Epithelial cell of prostate (primary cell): ENCODE results near the gene EFNA1.

Experiments
- DNase-seq: peaks from one replicate; pipeline ENCODE4 v3.0.0-alpha.2; 2011; ENCODE audit warnings: low read depth, low spot score
- H3K27ac ChIP-seq: fragments of 450-650 bp; 2 replicates; pipeline ENCODE4 v1.5.1; 2017; ENCODE audit warnings: mild to moderate bottlenecking

EFNA1 gene

GRCh38 chr1:155170806-155171205 is 43.1 kb downstream of the EFNA1 start:
- no peak for DNase-seq

GRCh38 chr1:155171836-155172731 is 44.4 kb downstream of the EFNA1 start:
- peak overlapping the region; percentile 75 for H3K27ac ChIP-seq
- DNase-seq = no peak

More at GRCh38 chr1:155170806-155171205, 43.1 kb downstream of the EFNA1 start:
- H3K27ac ChIP-seq = no peak overlapping the region

GRCh38 chr1:155172732-155173477 is 45.2 kb downstream of the EFNA1 start, which contains the start of gene KRTCAP2:
Gene KRTCAP2 (minus strand): TSS chr1:155173304. CDS start chr1:155173224, 80 bp downstream.
- DNase-seq = peak; percentile 79
- peak within 1 kb of the TSS; percentile 75 for H3K27ac ChIP-seq

GRCh38 chr1:155173478-155174323 is 46.0 kb downstream of the EFNA1 start, which contains the start of gene TRIM46:
Gene TRIM46 (plus strand): TSS chr1:155173849. CDS start chr1:155173967, 118 bp downstream.
- H3K27ac ChIP-seq = peak within 1 kb of the TSS; percentile 75
- no peak for DNase-seq

- H3K27ac ChIP-seq = peak overlapping the region; percentile 75
- DNase-seq = no peak
These were observed 46.9 kb downstream of the EFNA1 start for GRCh38 chr1:155174324-155175280.

GRCh38 chr1:155175281-155175926 is 47.7 kb downstream of the EFNA1 start:
- DNase-seq = no peak
- no peak overlapping the region for H3K27ac ChIP-seq

DNA sequence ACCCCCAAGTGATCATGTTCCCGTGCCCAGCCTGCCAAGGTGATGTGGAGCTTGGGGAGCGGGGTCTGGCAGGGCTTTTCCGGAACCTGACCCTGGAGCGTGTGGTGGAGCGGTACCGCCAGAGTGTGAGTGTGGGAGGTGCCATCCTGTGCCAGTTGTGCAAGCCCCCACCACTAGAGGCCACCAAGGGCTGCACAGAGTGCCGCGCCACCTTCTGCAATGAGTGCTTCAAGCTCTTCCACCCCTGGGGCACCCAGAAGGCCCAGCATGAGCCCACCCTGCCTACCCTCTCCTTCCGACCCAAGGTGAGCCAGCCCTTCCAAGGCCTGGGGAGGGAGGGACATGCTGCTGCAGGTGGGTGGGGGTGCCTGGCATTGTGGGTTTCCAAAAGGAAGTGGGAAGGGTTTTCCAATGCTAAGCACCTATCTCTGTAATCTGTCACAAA is 48.3 kb downstream of the EFNA1 start:
- H3K27ac ChIP-seq = peak overlapping the region; percentile 22
- no peak for DNase-seq

GRCh38 chr1:155176544-155177071 is 48.9 kb downstream of the EFNA1 start:
- DNase-seq = no peak
- H3K27ac ChIP-seq = peak overlapping the region; percentile 22

DNA sequence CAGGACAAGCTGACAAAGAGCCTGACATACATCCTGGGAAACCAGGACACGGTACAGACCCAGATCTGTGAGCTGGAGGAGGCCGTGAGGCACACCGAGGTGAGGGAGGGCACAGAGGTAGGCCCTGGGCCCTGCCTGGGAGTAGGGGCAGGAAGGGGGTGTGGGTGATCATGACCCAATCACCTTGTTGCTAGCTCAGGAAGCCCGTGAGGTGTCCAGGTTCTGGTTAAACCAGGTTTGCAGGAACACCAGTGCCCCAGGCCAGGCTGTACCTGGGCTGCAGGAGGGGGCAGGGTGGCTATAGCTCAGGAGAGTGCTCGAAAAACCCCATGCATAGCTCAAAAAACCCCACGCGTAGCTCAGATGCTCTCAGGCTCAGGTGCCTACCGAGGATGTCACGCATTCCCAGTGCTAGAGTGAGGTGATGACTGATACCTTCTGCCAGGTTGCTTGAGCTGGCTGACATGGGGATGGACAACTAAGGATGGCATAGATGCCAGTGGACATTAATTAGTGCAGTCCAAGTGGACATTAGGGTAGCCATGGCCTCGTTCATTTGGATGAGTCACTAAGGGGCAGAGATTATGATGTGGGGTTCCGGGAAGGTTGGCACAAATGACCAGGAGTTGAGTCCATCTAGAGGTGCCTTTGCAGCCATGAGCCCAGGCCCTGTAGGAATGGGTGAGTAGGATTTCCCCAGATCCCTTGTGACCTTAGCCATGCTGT is 49.7 kb downstream of the EFNA1 start:
- peak overlapping the region; percentile 22 for H3K27ac ChIP-seq
- DNase-seq = no peak

DNA sequence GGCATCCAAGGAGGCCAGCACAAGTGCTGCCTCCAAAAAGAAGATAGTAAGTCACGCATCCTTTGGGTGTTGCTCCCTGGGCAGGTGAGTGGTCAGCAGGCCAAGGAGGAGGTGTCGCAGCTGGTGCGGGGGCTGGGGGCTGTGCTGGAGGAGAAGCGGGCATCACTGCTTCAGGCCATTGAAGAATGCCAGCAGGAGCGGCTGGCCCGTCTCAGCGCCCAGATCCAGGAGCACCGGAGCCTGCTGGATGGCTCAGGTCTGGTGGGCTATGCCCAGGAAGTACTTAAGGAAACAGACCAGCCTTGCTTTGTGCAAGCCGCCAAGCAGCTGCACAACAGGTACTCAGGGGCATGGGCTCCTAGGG is 50.2 kb downstream of the EFNA1 start:
- no peak for DNase-seq
- no peak overlapping the region for H3K27ac ChIP-seq

- no peak for DNase-seq
- H3K27ac ChIP-seq = no peak overlapping the region
These were observed 50.9 kb downstream of the EFNA1 start for GRCh38 chr1:155178441-155179111.

GRCh38 chr1:155179112-155180031 is 51.7 kb downstream of the EFNA1 start:
- no peak overlapping the region for H3K27ac ChIP-seq
- no peak for DNase-seq

DNA sequence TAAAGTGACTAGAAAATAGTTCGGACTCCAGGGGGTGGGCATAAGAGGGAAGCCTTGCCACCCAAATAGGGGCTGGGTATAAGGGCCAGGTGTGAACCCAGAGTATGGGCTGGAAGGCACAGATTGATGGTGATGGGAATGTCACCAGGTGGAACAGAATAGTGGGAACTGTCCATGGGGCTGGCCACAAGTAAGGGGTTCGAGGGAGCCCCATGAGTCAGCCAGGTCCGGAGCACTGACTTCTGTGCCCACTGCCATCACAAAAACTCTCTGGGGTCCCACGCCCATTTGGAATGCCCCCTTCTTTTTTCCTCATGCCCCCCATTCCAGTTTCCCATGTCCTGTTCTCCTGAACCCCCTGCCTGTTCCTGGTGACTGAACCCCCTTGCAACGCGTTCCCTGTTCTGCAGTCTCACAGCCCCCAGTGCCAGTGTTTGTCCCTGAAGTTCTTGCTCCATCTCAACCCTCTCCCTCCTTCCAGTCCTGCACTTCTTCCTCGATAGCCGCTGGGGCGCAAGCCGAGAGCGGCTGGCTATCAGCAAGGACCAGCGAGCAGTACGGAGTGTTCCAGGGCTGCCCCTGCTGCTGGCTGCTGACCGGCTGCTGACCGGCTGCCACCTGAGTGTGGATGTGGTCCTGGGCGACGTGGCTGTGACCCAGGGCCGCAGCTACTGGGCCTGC is 53.8 kb downstream of the EFNA1 start:
- DNase-seq = no peak
- H3K27ac ChIP-seq = no peak overlapping the region

- no peak overlapping the region for H3K27ac ChIP-seq
- no peak for DNase-seq
These were observed 54.4 kb downstream of the EFNA1 start for GRCh38 chr1:155182052-155182550.

- DNase-seq = no peak
- no peak overlapping the region for H3K27ac ChIP-seq
These were observed 56.1 kb downstream of the EFNA1 start for GRCh38 chr1:155183775-155184221.
